PC-9 (cell line): ENCODE measurements around the gene USP8. TPM values are rescaled to one million over a fixed set of nuclear protein-coding genes. Genes with fewer than 3 reads are reported as not detected.

Source experiments
- BruUV-seq: library from RNA; stranded (reverse); fragments of 400-500 nt; replicated peaks from 2 replicates; lab custom pipeline; 2021; lab: Mats Ljungman, UMichigan
- CTCF ChIA-PET: fragments of 300-600 bp; sonication (Branson Sonifier 250); formaldehyde crosslinking; loops from one replicate; lab custom pipeline; 2022; ENCODE audit warnings: antibody characterized with exemption; lab: Charles Lee
- POLR2A ChIA-PET: fragments of 300-600 bp; sonication (Branson Sonifier 250); formaldehyde crosslinking; loops from one replicate; lab custom pipeline; 2022; ENCODE audit warnings: antibody characterized with exemption; ENCODE audit not compliant: unreplicated experiment; lab: Charles Lee
- DNase-seq, 2 experiments: peaks; one replicate each; pipeline versions ENCODE4 v3.0.0 to v3.0.0-alpha.2; 2015 to 2022; ENCODE audit warnings: mixed read lengths in 1 of 2
- H2AFZ ChIP-seq: fragments of 200-600 bp; sonication (generic); 2 replicates; pipeline ENCODE4 v1.8.1; 2017; ENCODE audit warnings: antibody characterized with exemption
- H3F3A ChIP-seq: fragments of 200-600 bp; sonication (generic); 2 replicates; pipeline ENCODE4 v1.8.1; 2017; ENCODE audit warnings: antibody characterized with exemption, mild to moderate bottlenecking, low read depth; ENCODE audit not compliant: insufficient read depth
- H3K27ac ChIP-seq: fragments of 200-600 bp; sonication (generic); 2 replicates; pipeline ENCODE4 v1.6.1; 2016; ENCODE audit warnings: mixed run types
- H3K27me3 ChIP-seq: fragments of 200-600 bp; sonication (generic); 2 replicates; pipeline ENCODE4 v1.6.1; 2016; ENCODE audit warnings: low read depth, mixed run types; ENCODE audit not compliant: insufficient read depth
- H3K36me3 ChIP-seq: fragments of 200-600 bp; sonication (generic); 2 replicates; pipeline ENCODE4 v1.6.1; 2016; ENCODE audit warnings: low read depth, mixed run types
- H3K4me1 ChIP-seq: fragments of 200-600 bp; sonication (generic); replicated peaks from 2 replicates; pipeline ENCODE4 v1.6.1; 2016; ENCODE audit warnings: mixed run types; ENCODE audit not compliant: insufficient read depth
- H3K4me2 ChIP-seq: fragments of 200-600 bp; sonication (generic); 2 replicates; pipeline ENCODE4 v1.6.1; 2017; ENCODE audit warnings: mixed run types
- H3K4me3 ChIP-seq: fragments of 200-600 bp; sonication (generic); 2 replicates; pipeline ENCODE4 v1.6.1; 2016; ENCODE audit warnings: mixed run types
- H3K79me2 ChIP-seq: fragments of 200-600 bp; sonication (generic); 2 replicates; pipeline ENCODE4 v1.6.1; 2017; ENCODE audit warnings: low read depth, mixed run types
- H3K9me2 ChIP-seq: fragments of 200-600 bp; sonication (generic); 2 replicates; pipeline ENCODE4 v1.8.1; 2017; ENCODE audit warnings: mild to moderate bottlenecking; ENCODE audit not compliant: insufficient read depth
- H3K9me3 ChIP-seq: fragments of 200-600 bp; sonication (generic); 2 replicates; pipeline ENCODE4 v1.8.1; 2016; ENCODE audit warnings: low read depth; ENCODE audit not compliant: insufficient read depth
- H4K20me1 ChIP-seq: fragments of 200-600 bp; sonication (generic); 2 replicates; pipeline ENCODE4 v1.8.1; 2017; ENCODE audit not compliant: insufficient read depth
- EZH2 ChIP-seq: fragments of 200-600 bp; sonication (generic); IDR thresholded peaks from 2 replicates; pipeline ENCODE4 v1.8.0; 2017; ENCODE audit warnings: antibody characterized with exemption, low read depth
- intact Hi-C: fragments of 100-400 bp; cut with micrococcal nuclease; formaldehyde crosslinking; loops from one replicate; pipeline ENCODE4 v1.10.0; 2022; ENCODE audit not compliant: unreplicated experiment
- total RNA-seq: library from RNA; stranded (reverse); gene quantifications from 2 replicates; pipeline ENCODE4 v1.2.3, GENCODE V29; 2021
- TF ChIP-seq, protein P1 (sequence below): fragments of 200-600 bp; sonication (generic); conservative IDR thresholded peaks from 2 replicates; pipeline ENCODE4 v1.6.1; 2017; ENCODE audit warnings: mixed run types, antibody characterized with exemption, mild to moderate bottlenecking, moderate library complexity

USP8 gene
- total RNA-seq, 1 experiment from 2014 or later = 70.7 TPM

DNA sequence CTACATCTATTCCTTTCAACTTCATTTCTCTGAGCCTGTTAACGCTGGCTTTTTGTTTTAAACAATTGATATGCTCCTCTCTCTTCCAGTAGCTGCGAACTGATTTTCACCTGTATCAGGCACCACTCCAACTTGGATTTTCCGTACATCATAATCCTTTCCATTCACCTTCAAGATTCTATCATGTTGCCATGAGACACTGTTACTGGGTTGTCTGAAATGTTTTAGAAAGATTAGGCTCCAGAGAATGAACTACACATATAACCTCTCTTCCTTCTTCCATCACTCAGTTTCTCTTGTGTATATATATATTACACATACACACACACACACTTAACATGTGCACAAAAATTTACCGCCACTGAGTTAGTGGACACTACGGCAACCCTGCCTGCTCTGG lies 122.4 kb downstream of the USP8 start, which contains the start of gene USP50:
TSS of gene USP50 (minus strand) at position 101 of the 400 bp plus-strand sequence. CDS start 141 bp downstream, outside the sequence.
- no peaks in the 10 kb centered on the region for H3K79me2 ChIP-seq
- intact Hi-C loops = no loop called here
- H4K20me1 ChIP-seq = no peaks in the 10 kb centered on the region
- H3K4me3 ChIP-seq = no peak within 1 kb of the TSS
- H2AFZ ChIP-seq = no peak within 1 kb of the TSS
- no peaks in the 10 kb centered on the region for H3K36me3 ChIP-seq
- no peak for TF ChIP-seq EZH2
- TF ChIP-seq, protein P1, sequence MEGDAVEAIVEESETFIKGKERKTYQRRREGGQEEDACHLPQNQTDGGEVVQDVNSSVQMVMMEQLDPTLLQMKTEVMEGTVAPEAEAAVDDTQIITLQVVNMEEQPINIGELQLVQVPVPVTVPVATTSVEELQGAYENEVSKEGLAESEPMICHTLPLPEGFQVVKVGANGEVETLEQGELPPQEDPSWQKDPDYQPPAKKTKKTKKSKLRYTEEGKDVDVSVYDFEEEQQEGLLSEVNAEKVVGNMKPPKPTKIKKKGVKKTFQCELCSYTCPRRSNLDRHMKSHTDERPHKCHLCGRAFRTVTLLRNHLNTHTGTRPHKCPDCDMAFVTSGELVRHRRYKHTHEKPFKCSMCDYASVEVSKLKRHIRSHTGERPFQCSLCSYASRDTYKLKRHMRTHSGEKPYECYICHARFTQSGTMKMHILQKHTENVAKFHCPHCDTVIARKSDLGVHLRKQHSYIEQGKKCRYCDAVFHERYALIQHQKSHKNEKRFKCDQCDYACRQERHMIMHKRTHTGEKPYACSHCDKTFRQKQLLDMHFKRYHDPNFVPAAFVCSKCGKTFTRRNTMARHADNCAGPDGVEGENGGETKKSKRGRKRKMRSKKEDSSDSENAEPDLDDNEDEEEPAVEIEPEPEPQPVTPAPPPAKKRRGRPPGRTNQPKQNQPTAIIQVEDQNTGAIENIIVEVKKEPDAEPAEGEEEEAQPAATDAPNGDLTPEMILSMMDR = no peak
- H3K9me3 ChIP-seq = no peaks in the 10 kb centered on the region
- no peak for DNase-seq
- POLR2A ChIA-PET = interaction anchor here (0.6 to 0.7 kb wide), 2 partner anchors 37 to 612 kb away, joined by 3 to 4 read pairs; no protein-coding TSS in a partner anchor
- H3K9me2 ChIP-seq = no peaks in the 10 kb centered on the region
- BruUV-seq = no TSS peak
- H3K27ac ChIP-seq = no peak within 1 kb of the TSS
- H3K27me3 ChIP-seq = no peaks in the 10 kb centered on the region
- H3F3A ChIP-seq = no peaks in the 10 kb centered on the region
- CTCF ChIA-PET = no interaction called here
- H3K4me1 ChIP-seq = no peaks in the 10 kb centered on the region
- no peak within 1 kb of the TSS for H3K4me2 ChIP-seq

DNA sequence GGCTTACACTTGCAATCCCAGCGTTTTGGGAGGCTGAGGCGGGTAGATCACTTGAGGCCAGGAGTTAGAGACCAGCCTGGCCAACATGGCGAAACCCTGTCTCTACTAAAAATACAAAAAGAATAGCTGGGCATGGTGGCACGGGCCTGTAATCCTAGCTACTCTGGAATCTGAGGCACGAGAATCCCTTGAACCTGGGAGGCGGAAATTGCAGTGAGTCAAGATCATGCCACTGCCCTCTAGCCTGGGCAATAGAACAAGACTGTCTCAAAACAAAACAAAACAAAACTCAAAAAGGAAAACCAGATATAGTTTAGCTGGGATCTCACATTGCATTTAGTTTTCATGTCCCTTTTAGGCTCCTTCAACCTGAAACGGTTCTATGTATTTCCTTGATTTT lies 125.1 kb downstream of the USP8 start:
- TF ChIP-seq EZH2 = no peak
- TF ChIP-seq, protein P1 = no peak
- H3K4me1 ChIP-seq = no peaks in the 10 kb centered on the region
- no peaks in the 10 kb centered on the region for H4K20me1 ChIP-seq
- H3K27ac ChIP-seq = no peak overlapping the region
- H3K79me2 ChIP-seq = no peaks in the 10 kb centered on the region
- CTCF ChIA-PET = interaction anchor here (0.6 kb wide), 1 partner anchor 33 kb away, joined by 3 read pairs; no protein-coding TSS in a partner anchor
- no peaks in the 10 kb centered on the region for H3K9me3 ChIP-seq
- no peak overlapping the region for H2AFZ ChIP-seq
- no peaks in the 10 kb centered on the region for H3K36me3 ChIP-seq
- H3K27me3 ChIP-seq = no peaks in the 10 kb centered on the region
- no peaks in the 10 kb centered on the region for H3F3A ChIP-seq
- BruUV-seq = no TSS peak
- H3K9me2 ChIP-seq = no peaks in the 10 kb centered on the region
- H3K4me2 ChIP-seq = no peak overlapping the region
- DNase-seq = no peak
- intact Hi-C loops = no loop called here
- no peak overlapping the region for H3K4me3 ChIP-seq
- POLR2A ChIA-PET = no interaction called here

DNA sequence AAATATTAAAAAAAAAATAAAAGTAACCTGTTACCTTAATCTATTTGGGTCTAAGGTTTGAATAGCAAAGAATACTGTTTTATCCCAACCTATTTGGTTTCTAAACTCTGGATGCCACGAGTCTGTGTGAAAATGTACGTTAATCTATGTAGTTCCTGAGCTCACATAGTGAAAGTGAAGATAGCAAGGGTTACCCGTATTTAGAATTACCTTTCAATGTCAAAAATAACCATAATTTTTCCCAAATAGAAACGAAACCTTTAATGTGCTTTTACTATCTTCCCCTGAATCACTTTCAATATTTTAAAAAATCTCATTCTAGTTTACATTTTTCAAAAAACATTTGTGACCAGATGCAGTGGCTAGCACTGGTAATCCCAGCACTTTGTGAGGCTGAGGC lies 128.0 kb downstream of the USP8 start:
- H3K79me2 ChIP-seq = no peaks in the 10 kb centered on the region
- POLR2A ChIA-PET = no interaction called here
- no peaks in the 10 kb centered on the region for H3K36me3 ChIP-seq
- no peak for TF ChIP-seq EZH2
- TF ChIP-seq, protein P1 = no peak
- no peaks in the 10 kb centered on the region for H3K4me1 ChIP-seq
- no peaks in the 10 kb centered on the region for H4K20me1 ChIP-seq
- CTCF ChIA-PET = no interaction called here
- no TSS peak for BruUV-seq
- no peaks in the 10 kb centered on the region for H3K27me3 ChIP-seq
- H3K9me2 ChIP-seq = no peaks in the 10 kb centered on the region
- H2AFZ ChIP-seq = no peak overlapping the region
- H3K9me3 ChIP-seq = no peaks in the 10 kb centered on the region
- H3F3A ChIP-seq = no peaks in the 10 kb centered on the region
- intact Hi-C loops = no loop called here
- DNase-seq = no peak
- no peak overlapping the region for H3K4me2 ChIP-seq
- no peak overlapping the region for H3K4me3 ChIP-seq
- no peak overlapping the region for H3K27ac ChIP-seq
